Mucosa of descending colon (tissue), 3 donors: Measurements from ENCODE around the gene CCM2L. TPM values are rescaled to one million over a fixed set of nuclear protein-coding genes. Genes with fewer than 3 reads are reported as not detected.

Experiments
- ATAC-seq: fragments of 200-7000 bp; cut with Tn5 transposase; one replicate; pipeline ENCODE4 v1.9.1; 2020; ENCODE audit warnings: mild to moderate bottlenecking, moderate library complexity
- DNase-seq, 3 donors: peaks; one replicate each; pipeline ENCODE4 v3.0.0-alpha.2; 2020
- H3K36me3 ChIP-seq: fragments of 200-600 bp; one replicate; pipeline ENCODE4 v1.8.0; 2021; ENCODE audit warnings: low read depth, mild to moderate bottlenecking
- H3K4me1 ChIP-seq: fragments of 200-600 bp; one replicate; pipeline ENCODE4 v1.8.0; 2021; ENCODE audit warnings: low read depth, mild to moderate bottlenecking
- H3K4me3 ChIP-seq: fragments of 200-600 bp; one replicate; pipeline ENCODE4 v1.8.0; 2021; ENCODE audit warnings: mild to moderate bottlenecking
- H3K9me3 ChIP-seq: fragments of 200-600 bp; one replicate; pipeline ENCODE4 v1.8.0; 2021; ENCODE audit warnings: mild to moderate bottlenecking
- CTCF ChIP-seq: fragments of 200-600 bp; IDR thresholded peaks from one replicate; pipeline ENCODE4 v1.8.0; 2022; ENCODE audit warnings: antibody characterized with exemption, mild to moderate bottlenecking
- intact Hi-C, 2 donors: fragments of 100-400 bp; cut with DNase I in 1 of 2; cut with micrococcal nuclease in 1 of 2; formaldehyde crosslinking; loops; one replicate each; pipeline versions ENCODE4 v1.11.0 to v1.11.1; 2022; cut with DNase I, micrococcal nuclease
- long read RNA-seq, 2 donors: library from polyadenylated mRNA; unstranded; transcript quantifications; one replicate each; pipeline ENCODE4 v2.0.0, GENCODE V29; 2019 to 2021
- total RNA-seq, 3 donors: library from RNA; stranded (reverse); fragmentation: NEBNext Ultra II Directional in 2 of 3; extraction: Animal tissue kit (Norgen Biotek cat#: 25700) in 2 of 3; gene quantifications; one replicate each; pipeline versions ENCODE4 v1.2.1 to v1.2.4, GENCODE V29; 2021 to 2023
- donor health status: DM: no; HTN: no; CAD: no; lungs with moderate emphysema.
- donor health status: DM: no; HTN: no; CAD: no.
- donor health status: DM: no; HTN: yes; CAD: no.

Gene CCM2L
- total RNA-seq: 1 to 10 TPM; 1.2 to 3.7 (median 1.8) TPM
- long read RNA-seq, donor 1, partial matches to known transcripts: 0 of 3 reads
- long read RNA-seq, donor 1, other reads (novel, unspliced or antisense): 3 of 3 reads
- long read RNA-seq, donor 2, partial matches to known transcripts: 1 of 1 reads
- long read RNA-seq, donor 2, other reads (novel, unspliced or antisense): 0 of 1 reads

GRCh38 chr20:32010101-32010500 lies at the start of gene CCM2L:
Gene CCM2L (plus strand): TSS chr20:32010438. CDS start chr20:32010455, 17 bp downstream.
- no peak for ATAC-seq
- H3K4me3 ChIP-seq: no peak within 1 kb of the TSS
- H3K4me1 ChIP-seq: no peaks in the 10 kb centered on the region
- TF ChIP-seq CTCF: no peak
- no peaks in the 10 kb centered on the region for H3K36me3 ChIP-seq
- H3K9me3 ChIP-seq: no peaks in the 10 kb centered on the region
- intact Hi-C loops: no loop called here
- DNase-seq: no peak

DNA sequence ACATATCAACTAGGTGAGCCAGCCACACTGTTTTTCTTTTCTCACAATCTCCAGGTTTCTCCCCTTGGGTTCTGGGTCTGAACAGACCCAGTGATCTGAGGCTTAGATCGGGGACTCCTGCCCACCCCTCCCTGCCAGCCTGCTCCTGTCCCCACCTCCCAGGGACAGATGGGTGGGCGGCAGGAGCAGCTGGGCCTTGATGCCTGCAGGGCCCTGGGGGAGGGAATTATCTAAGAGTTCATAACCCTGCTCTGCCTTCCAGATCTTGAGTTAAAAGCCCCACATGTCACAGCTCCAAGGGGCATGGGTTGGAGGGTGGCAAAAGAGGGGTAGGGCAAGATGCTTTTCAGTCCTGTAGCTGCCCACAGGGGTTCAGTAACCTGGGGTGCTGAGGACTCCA lies 47.5 kb upstream of the CCM2L start:
- H3K36me3 ChIP-seq: no peaks in the 10 kb centered on the region
- TF ChIP-seq CTCF: no peak
- H3K4me1 ChIP-seq: peaks cover under 1% of the 10 kb centered on the region
- no peak for DNase-seq
- no peaks in the 10 kb centered on the region for H3K9me3 ChIP-seq
- no peak overlapping the region for H3K4me3 ChIP-seq
- no peak for ATAC-seq
- intact Hi-C loops: no loop called here

DNA sequence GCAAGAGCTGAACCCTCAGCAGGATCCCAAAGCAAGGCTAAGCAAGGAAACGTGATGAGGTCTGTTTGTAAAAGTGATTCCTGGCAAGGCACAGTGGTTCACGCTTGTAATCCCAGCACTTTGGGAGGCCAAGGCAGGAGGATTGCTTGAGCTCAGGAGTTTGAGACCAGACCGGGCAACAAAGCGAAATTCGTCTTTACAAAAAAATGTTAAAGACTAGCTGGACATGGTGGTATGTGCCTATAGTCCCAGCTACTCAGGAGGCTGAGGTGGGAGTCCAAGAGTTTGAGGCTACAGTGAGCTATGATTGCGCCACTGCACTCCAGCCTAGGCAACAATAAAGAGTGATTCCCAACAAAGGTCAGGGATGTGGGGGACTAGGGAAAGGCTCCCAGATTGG lies 46.3 kb upstream of the CCM2L start:
- no peaks in the 10 kb centered on the region for H3K36me3 ChIP-seq
- H3K4me3 ChIP-seq: no peak overlapping the region
- ATAC-seq: no peak
- H3K4me1 ChIP-seq: peaks cover 3% of the 10 kb centered on the region
- H3K9me3 ChIP-seq: no peaks in the 10 kb centered on the region
- DNase-seq: no peak
- intact Hi-C loops: no loop called here
- TF ChIP-seq CTCF: no peak

GRCh38 chr20:31966991-31967655 lies 43.1 kb upstream of the CCM2L start:
- ATAC-seq (no peak), DNase-seq (no peak)
- Histone ChIP-seq H3K4me1 (peaks cover 3% of the 10 kb centered on the region), H3K4me3 (no peak overlapping the region), H3K36me3 (no peaks in the 10 kb centered on the region), H3K9me3 (no peaks in the 10 kb centered on the region)
- TF ChIP-seq CTCF: no peak
- intact Hi-C loops: no loop called here

GRCh38 chr20:31967830-31968249 lies 42.4 kb upstream of the CCM2L start, which contains the start of gene XKR7:
Gene XKR7 (plus strand): TSS chr20:31968151. CDS start chr20:31968176, 25 bp downstream.
- ATAC-seq (no peak), DNase-seq (peak in 1 of 3 donors; percentile 1)
- no peaks in the 10 kb centered on the region for H3K36me3 ChIP-seq
- H3K4me3 ChIP-seq: no peak within 1 kb of the TSS
- no peaks in the 10 kb centered on the region for H3K9me3 ChIP-seq
- H3K4me1 ChIP-seq: peaks cover 3% of the 10 kb centered on the region
- intact Hi-C loops: no loop called here
- TF ChIP-seq CTCF: no peak
